Left forelimb (tissue), 1 donor: ENCODE measurements around the gene PGM2.

Experiments
- DNase-seq: peaks from one replicate; pipeline ENCODE4 v3.0.0-alpha.2; 2018; ENCODE audit warnings: low spot score

Gene PGM2

DNA sequence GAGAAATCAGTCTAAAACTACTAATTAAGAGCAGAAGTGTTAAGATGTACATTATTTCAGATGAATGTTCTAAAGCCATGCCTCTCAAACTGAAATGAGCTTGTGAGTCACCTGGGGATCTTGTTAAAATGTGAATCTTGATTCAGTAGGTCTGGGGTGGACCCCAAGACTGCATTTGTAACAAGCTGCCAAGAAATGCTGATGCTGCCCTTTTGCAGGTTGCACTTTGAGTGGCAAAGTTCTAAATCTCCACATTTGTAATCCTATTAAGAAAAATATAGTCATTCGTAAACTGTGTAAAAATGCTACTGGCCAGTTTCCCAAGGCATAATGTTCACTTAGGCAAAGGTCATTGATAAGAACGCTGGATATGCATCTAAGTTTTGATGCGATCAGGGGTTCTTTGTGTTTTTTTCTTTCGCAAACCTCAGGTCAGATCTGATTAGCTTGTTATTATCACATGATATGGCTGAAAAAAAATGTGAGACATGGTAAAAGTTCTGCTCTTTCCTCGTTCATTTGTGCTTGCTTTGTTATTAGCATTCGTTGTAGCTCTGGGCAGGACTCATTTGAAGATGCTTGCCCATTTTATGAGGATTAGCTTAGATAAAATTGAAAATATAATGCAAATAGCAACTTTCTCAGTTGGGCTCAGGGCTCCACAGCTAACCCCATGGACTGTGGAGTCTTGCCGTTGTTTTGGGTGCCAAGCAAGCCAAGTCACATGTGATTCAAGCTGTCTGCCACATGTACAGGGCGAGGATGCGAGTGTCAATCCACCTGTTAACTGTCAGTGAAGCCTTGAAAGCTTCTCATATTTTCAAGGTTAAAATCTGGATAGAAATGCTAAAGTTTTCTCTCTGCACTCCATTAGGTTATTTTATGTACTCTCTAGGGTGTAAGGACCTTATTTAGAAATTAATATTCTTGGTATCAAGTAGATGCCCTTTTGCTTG, 76.5 kb downstream of the PGM2 start:
- no peak for DNase-seq

DNA sequence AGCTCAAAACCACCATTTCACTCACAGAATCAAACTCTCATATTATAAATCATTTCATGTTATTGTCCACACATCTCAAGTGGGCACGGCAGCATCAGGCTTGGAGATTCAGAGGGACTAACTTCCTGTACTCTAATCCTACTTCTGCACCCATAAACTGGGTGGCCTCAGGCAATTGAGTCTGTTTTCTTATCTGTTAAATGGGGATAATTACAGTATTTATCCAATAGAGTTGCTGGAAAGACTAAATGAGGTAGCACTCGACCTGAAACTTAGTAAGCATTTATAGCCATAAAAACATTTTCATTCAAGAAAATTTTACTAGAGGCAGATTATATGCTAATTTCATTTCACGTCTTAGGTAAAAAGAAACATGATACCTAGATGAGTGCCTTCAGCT, 77.4 kb downstream of the PGM2 start:
- DNase-seq, result no peak

DNA sequence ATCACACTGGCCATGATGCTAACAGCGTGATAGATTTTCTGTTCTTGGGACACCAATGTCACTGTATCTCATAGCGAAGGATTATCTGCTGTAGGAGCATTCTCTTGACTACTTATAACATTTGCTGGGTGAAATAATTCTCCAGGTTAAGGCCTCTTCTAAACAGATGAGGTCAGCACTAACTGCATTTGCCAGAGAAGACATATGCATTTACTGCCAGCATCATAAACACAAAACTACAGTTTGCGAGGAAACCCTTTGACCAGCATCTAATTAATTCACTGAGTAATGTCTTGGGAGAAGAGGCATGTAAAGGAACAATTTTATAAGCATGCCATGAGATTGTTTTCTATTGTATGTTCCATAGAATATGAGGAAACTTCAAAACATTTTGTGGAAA, 78.3 kb downstream of the PGM2 start:
- no peak for DNase-seq

DNA sequence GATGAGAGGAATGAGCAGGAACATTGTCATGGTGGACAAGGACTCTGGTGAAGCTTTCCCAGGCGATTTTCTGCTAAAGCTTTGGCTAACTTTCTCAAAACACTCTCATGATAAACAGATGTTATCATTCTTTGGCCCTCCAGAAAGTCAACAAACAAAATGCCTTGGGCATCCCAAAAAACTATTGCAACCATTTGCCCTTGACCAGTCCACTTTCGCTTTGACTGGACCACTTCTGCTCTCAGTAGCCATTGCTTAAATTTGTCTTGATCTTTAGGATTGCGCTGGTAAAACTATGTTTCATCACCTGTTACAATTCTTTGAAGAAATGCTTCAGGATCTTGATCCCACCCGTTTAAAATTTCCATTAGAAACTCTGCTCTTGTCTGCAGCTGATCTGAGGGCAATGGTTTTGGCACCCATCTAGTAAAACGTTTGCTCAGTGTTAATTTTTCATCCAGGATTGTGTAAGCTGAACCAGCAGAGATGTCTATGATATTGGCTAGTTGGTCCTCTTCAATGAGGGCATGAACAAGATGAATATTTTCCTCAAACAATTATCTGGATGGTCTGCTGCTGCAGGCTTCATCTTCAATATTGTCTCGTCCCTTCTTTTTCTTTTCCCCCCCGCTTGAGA, 79.2 kb downstream of the PGM2 start:
- no peak for DNase-seq

DNA sequence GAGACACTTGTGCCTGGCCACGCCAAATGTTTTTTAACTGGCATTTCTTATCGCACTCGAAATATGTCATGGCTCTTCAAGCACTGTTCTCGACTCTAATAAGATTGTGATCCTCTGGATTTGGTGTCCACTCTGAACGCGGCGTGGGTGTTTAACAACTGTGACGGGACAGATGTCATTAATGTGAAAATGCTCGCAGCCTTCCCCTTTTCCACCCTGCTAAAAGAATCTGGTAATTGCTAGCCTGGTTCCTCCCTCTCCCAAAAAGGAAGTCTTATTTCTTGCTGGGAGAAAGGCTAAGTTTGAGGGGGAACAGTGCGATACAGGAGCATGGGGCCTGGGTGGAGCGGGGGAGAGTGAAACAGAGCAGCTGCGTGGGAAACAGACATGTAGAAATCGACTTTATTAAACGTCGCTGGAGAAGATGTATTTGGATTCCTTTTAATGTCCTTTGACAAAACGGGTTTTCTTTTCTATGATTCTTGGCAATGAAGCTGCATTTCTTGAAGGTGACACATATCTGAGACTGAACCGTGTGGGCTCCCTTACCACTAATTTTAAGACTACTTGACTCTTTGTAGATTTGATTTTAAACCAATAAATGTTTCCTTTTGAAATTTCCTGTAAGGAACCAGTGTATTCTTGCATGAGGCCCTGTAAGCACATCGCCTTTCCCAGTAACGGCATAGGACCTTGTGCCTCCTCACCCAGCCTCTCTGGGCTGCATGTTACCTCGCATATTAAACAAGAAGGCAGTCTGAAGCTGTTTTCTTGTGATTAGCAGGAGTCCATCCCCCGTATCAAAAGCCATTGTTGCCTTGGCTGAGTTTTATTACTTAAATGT, 82.2 kb downstream of the PGM2 start:
- no peak for DNase-seq

DNA sequence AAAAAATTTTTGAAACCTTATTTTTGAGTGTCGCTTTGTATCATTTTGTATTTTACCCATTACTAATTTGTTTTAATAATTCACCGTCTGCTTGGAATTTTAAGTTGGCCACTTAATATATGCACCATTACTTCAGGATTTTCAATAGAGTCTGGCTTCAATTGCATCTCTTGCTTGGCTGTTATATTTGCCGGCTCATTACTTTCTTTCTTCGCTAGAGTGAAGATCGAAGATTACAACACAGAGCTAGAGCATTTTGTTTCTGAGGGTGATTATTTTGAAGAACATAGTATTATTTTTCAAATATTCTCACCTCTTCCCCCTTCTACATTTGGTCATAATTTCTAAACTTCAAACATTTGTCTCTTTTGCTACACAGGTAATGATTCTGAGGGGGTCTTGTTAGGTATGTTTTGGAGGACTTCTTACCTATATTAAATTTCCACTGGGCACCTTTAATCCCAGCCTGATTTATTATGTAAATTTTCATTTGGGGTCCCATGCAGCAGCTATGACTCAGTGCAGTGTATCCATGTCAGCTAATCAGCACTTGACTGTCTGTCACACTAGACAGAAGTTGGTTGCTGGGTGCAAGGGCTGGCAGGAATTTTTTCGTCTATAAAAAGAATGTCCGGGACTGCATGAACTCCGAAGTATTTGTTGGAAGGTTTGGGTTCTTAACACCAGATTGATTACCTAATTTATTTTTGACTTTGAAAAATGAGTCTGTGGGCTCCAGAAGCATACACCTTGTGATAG, 83.0 kb downstream of the PGM2 start:
- DNase-seq, result no peak

DNA sequence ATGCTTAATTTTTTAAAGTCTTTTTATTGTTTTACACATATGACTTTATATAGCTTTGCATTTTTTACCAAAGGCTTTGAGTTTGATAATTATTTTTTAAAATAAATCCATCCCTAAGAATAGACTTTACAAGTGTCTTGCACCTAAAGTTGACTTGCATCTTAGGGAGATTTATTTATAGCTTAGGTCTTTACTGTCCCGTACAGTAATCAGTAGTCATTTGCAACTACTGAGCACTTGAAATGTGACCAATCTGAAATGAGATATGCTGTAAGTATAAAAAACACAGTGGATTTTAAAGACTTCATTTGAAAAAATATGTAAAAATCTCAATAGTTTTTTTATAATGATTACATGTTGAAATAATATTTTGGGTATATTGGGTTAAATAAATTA, 83.6 kb downstream of the PGM2 start:
- DNase-seq, result no peak
